Measurements from ENCODE around the gene JADE2.
"Not testable (repeated sequence)": the region's sequence is repeated elsewhere in the genome, so short reads cannot be mapped to it uniquely, and the experiment has no call there.

The JADE2 gene

GRCh38 chr5:134524826-134525682 lies at the start of gene JADE2:
TSS of gene JADE2 (plus strand) at chr5:134525670. CDS start at chr5:134535858, 10,188 bp downstream.
- DNase-seq = peak; percentile 8

GRCh38 chr5:134477462-134478245 lies 47.8 kb upstream of the JADE2 start:
- DNase-seq = no peak

GRCh38 chr5:134479839-134480238 lies 45.6 kb upstream of the JADE2 start:
- no peak for DNase-seq

- DNase-seq = no peak
Observed at GRCh38 chr5:134489227-134489944, 36.1 kb upstream of the JADE2 start.

- DNase-seq = no peak
Observed at GRCh38 chr5:134490255-134490924, 35.1 kb upstream of the JADE2 start.

- no peak for DNase-seq
Observed at GRCh38 chr5:134490925-134491271, 34.6 kb upstream of the JADE2 start.

- no peak for DNase-seq
Observed at GRCh38 chr5:134491841-134492442, 33.5 kb upstream of the JADE2 start.

GRCh38 chr5:134492568-134492967 lies 32.9 kb upstream of the JADE2 start:
- no peak for DNase-seq

GRCh38 chr5:134493461-134494055 lies 31.9 kb upstream of the JADE2 start:
- DNase-seq = no peak

GRCh38 chr5:134494780-134495179 lies 30.7 kb upstream of the JADE2 start:
- DNase-seq = no peak

- DNase-seq = not testable (repeated sequence)
Observed at GRCh38 chr5:134499905-134500304, 25.6 kb upstream of the JADE2 start.

- DNase-seq = no peak
Observed at GRCh38 chr5:134500699-134501430, 24.6 kb upstream of the JADE2 start.

- no peak for DNase-seq
Observed at GRCh38 chr5:134502259-134502658, 23.2 kb upstream of the JADE2 start.

- DNase-seq = no peak
Observed at GRCh38 chr5:134503088-134503936, 22.2 kb upstream of the JADE2 start.

GRCh38 chr5:134503937-134504437 lies 21.5 kb upstream of the JADE2 start:
- DNase-seq = no peak

GRCh38 chr5:134504629-134505300 lies 20.7 kb upstream of the JADE2 start:
- DNase-seq = no peak

- no peak for DNase-seq
Observed at GRCh38 chr5:134506054-134507039, 19.1 kb upstream of the JADE2 start.

GRCh38 chr5:134507452-134507851 lies 18.0 kb upstream of the JADE2 start:
- no peak for DNase-seq
